ENCODE measurements around the gene A2M. TPM values are rescaled to one million over a fixed set of nuclear protein-coding genes. Genes with fewer than 3 reads are reported as not detected.

Gene A2M
- total and polyA plus RNA-seq, 2 of the 13 experiments (the other 11 are each of a cell fraction or from before 2014, with no cell fraction given): 2,807 to 6,551 TPM

- TF ChIP-seq, protein P1, sequence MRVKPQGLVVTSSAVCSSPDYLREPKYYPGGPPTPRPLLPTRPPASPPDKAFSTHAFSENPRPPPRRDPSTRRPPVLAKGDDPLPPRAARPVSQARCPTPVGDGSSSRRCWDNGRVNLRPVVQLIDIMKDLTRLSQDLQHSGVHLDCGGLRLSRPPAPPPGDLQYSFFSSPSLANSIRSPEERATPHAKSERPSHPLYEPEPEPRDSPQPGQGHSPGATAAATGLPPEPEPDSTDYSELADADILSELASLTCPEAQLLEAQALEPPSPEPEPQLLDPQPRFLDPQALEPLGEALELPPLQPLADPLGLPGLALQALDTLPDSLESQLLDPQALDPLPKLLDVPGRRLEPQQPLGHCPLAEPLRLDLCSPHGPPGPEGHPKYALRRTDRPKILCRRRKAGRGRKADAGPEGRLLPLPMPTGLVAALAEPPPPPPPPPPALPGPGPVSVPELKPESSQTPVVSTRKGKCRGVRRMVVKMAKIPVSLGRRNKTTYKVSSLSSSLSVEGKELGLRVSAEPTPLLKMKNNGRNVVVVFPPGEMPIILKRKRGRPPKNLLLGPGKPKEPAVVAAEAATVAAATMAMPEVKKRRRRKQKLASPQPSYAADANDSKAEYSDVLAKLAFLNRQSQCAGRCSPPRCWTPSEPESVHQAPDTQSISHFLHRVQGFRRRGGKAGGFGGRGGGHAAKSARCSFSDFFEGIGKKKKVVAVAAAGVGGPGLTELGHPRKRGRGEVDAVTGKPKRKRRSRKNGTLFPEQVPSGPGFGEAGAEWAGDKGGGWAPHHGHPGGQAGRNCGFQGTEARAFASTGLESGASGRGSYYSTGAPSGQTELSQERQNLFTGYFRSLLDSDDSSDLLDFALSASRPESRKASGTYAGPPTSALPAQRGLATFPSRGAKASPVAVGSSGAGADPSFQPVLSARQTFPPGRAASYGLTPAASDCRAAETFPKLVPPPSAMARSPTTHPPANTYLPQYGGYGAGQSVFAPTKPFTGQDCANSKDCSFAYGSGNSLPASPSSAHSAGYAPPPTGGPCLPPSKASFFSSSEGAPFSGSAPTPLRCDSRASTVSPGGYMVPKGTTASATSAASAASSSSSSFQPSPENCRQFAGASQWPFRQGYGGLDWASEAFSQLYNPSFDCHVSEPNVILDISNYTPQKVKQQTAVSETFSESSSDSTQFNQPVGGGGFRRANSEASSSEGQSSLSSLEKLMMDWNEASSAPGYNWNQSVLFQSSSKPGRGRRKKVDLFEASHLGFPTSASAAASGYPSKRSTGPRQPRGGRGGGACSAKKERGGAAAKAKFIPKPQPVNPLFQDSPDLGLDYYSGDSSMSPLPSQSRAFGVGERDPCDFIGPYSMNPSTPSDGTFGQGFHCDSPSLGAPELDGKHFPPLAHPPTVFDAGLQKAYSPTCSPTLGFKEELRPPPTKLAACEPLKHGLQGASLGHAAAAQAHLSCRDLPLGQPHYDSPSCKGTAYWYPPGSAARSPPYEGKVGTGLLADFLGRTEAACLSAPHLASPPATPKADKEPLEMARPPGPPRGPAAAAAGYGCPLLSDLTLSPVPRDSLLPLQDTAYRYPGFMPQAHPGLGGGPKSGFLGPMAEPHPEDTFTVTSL (CRISPR knock-in tag; IDR thresholded peaks at IDR 0.05; ENCODE audit: borderline replicate concordance): no peak
- no peak for TF ChIP-seq TARDBP (CRISPR knock-in tag; IDR thresholded peaks at IDR 0.05)
Measured at GRCh38 chr12:9099552-9100190, 16.0 kb downstream of the A2M start (continued).

- Histone ChIP-seq H3K27ac (ENCODE audit: extremely low read length, insufficient read depth, low read length) (no peak overlapping the region), H3K4me1 (ENCODE audit: insufficient read depth, low read length) (0 out of 2 replicates have a peak, but pooled peaks cover 10% of the 10 kb centered on the region), H3K27me3 (ENCODE audit: control insufficient read depth in 1 of 2, insufficient read depth in 2 of 2, low read length in 2 of 2) (no peaks in the 10 kb centered on the region), H3K4me2 (ENCODE audit: low read depth, low read length) (no peak overlapping the region), H3K79me2 (ENCODE audit: insufficient read depth, low read length) (no peaks in the 10 kb centered on the region), H2AFZ (ENCODE audit: low read length) (no peak overlapping the region), H4K20me1 (ENCODE audit: insufficient read depth, low read length) (peaks cover 21% of the 10 kb centered on the region), H3K9me3 (ENCODE audit: low read length) (no peaks in the 10 kb centered on the region), H3K9ac (ENCODE audit: insufficient read depth, low read depth, low read length) (no peak overlapping the region), H3K36me3 (replicated peaks in 1 of 2; ENCODE audit: control insufficient read depth in 1 of 2, insufficient read depth in 2 of 2, low read length in 2 of 2) (peaks cover 20 to 74% of the 10 kb centered on the region in 2 experiments), H3K4me3 (replicated peaks in 1 of 3; ENCODE audit: insufficient read depth in 1 of 3, low read depth in 2 of 3, low read length in 3 of 3) (no peak overlapping the region)
- WGBS (ENCODE audit: low lambda C conversion rate): 95% methylated on average over 14 of the region's 14 CpGs
- intact Hi-C loops (cut with micrococcal nuclease; ENCODE audit: unreplicated experiment) (no loop called here), in situ Hi-C loops (cut with HindIII; ENCODE audit: extremely low pct_ligation_motif_present, low pct_unique_long_range_greater_than_20kb) (no loop called here)
- no peak for DNase-seq (ENCODE audit: low spot score)
- ChIA-PET POLR2A (interaction anchor here (0.9 to 2.3 kb wide), 3 partner anchors 13 to 17 kb away, joined by 3 to 8 read pairs (median 4); partner anchors contain the start of gene A2M), CTCF (ENCODE audit: low intra/inter-chr PET ratio, low total read pairs) (no interaction called here)
- FAIRE-seq: no peak
- 0 out of 3 replicates have a peak, but pooled peaks have one; percentile 1 for ATAC-seq
- BruUV-seq (replicated peaks): no TSS peak
- TF ChIP-seq, protein P2, sequence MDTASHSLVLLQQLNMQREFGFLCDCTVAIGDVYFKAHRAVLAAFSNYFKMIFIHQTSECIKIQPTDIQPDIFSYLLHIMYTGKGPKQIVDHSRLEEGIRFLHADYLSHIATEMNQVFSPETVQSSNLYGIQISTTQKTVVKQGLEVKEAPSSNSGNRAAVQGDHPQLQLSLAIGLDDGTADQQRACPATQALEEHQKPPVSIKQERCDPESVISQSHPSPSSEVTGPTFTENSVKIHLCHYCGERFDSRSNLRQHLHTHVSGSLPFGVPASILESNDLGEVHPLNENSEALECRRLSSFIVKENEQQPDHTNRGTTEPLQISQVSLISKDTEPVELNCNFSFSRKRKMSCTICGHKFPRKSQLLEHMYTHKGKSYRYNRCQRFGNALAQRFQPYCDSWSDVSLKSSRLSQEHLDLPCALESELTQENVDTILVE (CRISPR knock-in tag; IDR thresholded peaks at IDR 0.05): no peak
- TF ChIP-seq ZNF768 (CRISPR knock-in tag; IDR thresholded peaks at IDR 0.05): peak; percentile 33; the same call in 1 of the 2 replicates
- peak; percentile 74 for TF ChIP-seq RBM39 (IDR thresholded peaks at IDR 0.05; ENCODE audit: low read depth, low read length, poor library complexity, severe bottlenecking)
- no peak for TF ChIP-seq MYPOP (CRISPR knock-in tag; IDR thresholded peaks at IDR 0.05)
- TF ChIP-seq ELF3 (CRISPR knock-in tag; IDR thresholded peaks at IDR 0.05): no peak
- no peak for TF ChIP-seq ZIK1 (CRISPR knock-in tag; IDR thresholded peaks at IDR 0.05; ENCODE audit: borderline replicate concordance, low read depth)
Measured at GRCh38 chr12:9098463-9099026, 17.2 kb downstream of the A2M start.

All from HepG2 (cell line).